K562 (cell line): ENCODE results near the gene P2RX1. TPM values are rescaled to one million over a fixed set of nuclear protein-coding genes. Genes with fewer than 3 reads are reported as not detected.

ENCODE experiments used
- ATF6 ChIP-seq: sonication (generic); formaldehyde crosslinking; IDR thresholded peaks from 2 replicates; pipeline ENCODE4 v1.4.0; 2020; ENCODE audit warnings: mild to moderate bottlenecking, missing genetic modification reagents
- BRF2 ChIP-seq: IDR thresholded peaks from 3 replicates; pipeline ENCODE4 v1.6.1; 2011; ENCODE audit warnings: borderline replicate concordance, mild to moderate bottlenecking; ENCODE audit not compliant: insufficient read length, insufficient read depth
- CTCFL ChIP-seq: IDR thresholded peaks from 2 replicates; pipeline ENCODE4 v1.6.1; 2011; ENCODE audit warnings: borderline replicate concordance, low read depth, mild to moderate bottlenecking, moderate library complexity, low read length; ENCODE audit not compliant: insufficient read depth, poor library complexity, severe bottlenecking
- ETV1 ChIP-seq: fragments of 450-650 bp; conservative IDR thresholded peaks from 2 replicates; pipeline ENCODE4 v1.6.1; 2016; ENCODE audit warnings: missing genetic modification characterization, control low read depth, low read depth, missing compliant biosample characterization
- ETV6 ChIP-seq, 3 experiments: fragments of 150-350 bp in 1 of 3; sonication (generic) in 1 of 3; formaldehyde crosslinking in 1 of 3; IDR thresholded peaks; 2 replicates each; pipeline versions ENCODE4 v1.6.1 to v1.8.0; 2014 to 2022; ENCODE audit warnings: borderline replicate concordance in 2 of 3, low read depth in 2 of 3, antibody characterized with exemption in 1 of 3, low read length in 1 of 3, mild to moderate bottlenecking in 1 of 3, missing genetic modification reagents in 1 of 3
- FIP1L1 ChIP-seq: fragments of 200-400 bp; formaldehyde crosslinking; IDR thresholded peaks from 2 replicates; pipeline ENCODE4 v1.6.1; 2018; ENCODE audit warnings: mild to moderate bottlenecking, low read depth, low read length; ENCODE audit not compliant: poor library complexity, severe bottlenecking
- ID3 ChIP-seq, 2 experiments: fragments of 250-450 bp in 1 of 2; fragments of 450-650 bp in 1 of 2; sonication (Bioruptor Pico) in 1 of 2; IDR thresholded peaks; 2 replicates each; pipeline versions ENCODE4 v1.6.1 to v1.8.0; 2016 to 2021; ENCODE audit warnings: mild to moderate bottlenecking in 2 of 2, moderate library complexity in 2 of 2, missing compliant biosample characterization in 1 of 2, missing genetic modification characterization in 1 of 2
- SMARCA4 ChIP-seq: fragments of 450-650 bp; IDR thresholded peaks from 2 replicates; pipeline ENCODE4 v1.6.1; 2016
- TCF3 ChIP-seq: sonication (generic); formaldehyde crosslinking; IDR thresholded peaks from 2 replicates; pipeline ENCODE4 v1.4.0; 2020; ENCODE audit warnings: mild to moderate bottlenecking, missing genetic modification reagents
- ZNF318 ChIP-seq, 2 experiments: fragments of 450-650 bp; IDR thresholded peaks; 2 replicates each; pipeline ENCODE4 v1.6.1; 2016; ENCODE audit warnings: mild to moderate bottlenecking in 2 of 2, borderline replicate concordance in 1 of 2, low read depth in 1 of 2, moderate library complexity in 1 of 2
- polyA plus RNA-seq, 8 experiments: library from polyadenylated mRNA; depleted of rRNA in 4 of 8; stranded (reverse) in 5 of 8; unstranded in 3 of 8; fragments of >200 nt; fragmentation: Nextera tagmentation in 2 of 8; fragmentation: Illumina TruSeq in 1 of 8; extraction: Ambion mirVana in 2 of 8; extraction: Trizol in 1 of 8; gene quantifications; 2 replicates each; pipeline versions ENCODE4 v1.2.1 to v1.2.3, GENCODE V29; 2011 to 2014; ENCODE audit warnings: inconsistent platforms in 1 of 8, missing spikeins in 1 of 8
- total RNA-seq, 7 experiments: library from RNA; depleted of rRNA in 6 of 7; stranded (reverse); fragments of >200 nt in 6 of 7; fragmentation: Illumina TruSeq in 2 of 7; extraction: Trizol in 2 of 7; gene quantifications; 2 replicates each; pipeline versions ENCODE4 v1.2.1 to v1.2.3, GENCODE V29; 2011 to 2021; ENCODE audit warnings: low replicate concordance in 1 of 7

P2RX1 gene
- total and polyA plus RNA-seq, 9 of the 15 experiments (the other 6 are each of a cell fraction or from before 2014, with no cell fraction given): 0.27 to 20.3 (median 10.3) TPM

- TF ChIP-seq TCF3 (CRISPR knock-in tag) (peak; percentile 20; the same call in 1 of the 2 replicates), FIP1L1 (no peak), ZNF318 (IDR thresholded peaks at IDR 0.05; ENCODE audit: borderline replicate concordance in 1 of 2, low read depth in 1 of 2) (no peak), ID3 (CRISPR knock-in tag; IDR thresholded peaks at IDR 0.05) (no peak), ID3 (tag; IDR thresholded peaks at IDR 0.05) (no peak), BRF2 (no peak), ETV6 (IDR thresholded peaks at IDR 0.05; ENCODE audit: borderline replicate concordance in 1 of 2, low read depth in 2 of 2, low read length in 1 of 2) (no peak), ETV6 (CRISPR knock-in tag; IDR thresholded peaks at IDR 0.05; ENCODE audit: borderline replicate concordance) (no peak), SMARCA4 (peak; percentile 60), ETV1 (no peak), ATF6 (CRISPR knock-in tag) (no peak), CTCFL (no peak)
Observed at GRCh38 chr17:3959295-3959899, 43.1 kb upstream of the P2RX1 start (continued).
